Cerebellar nuclear complex (tissue), 1 donor: ENCODE data around the gene PLXND1.

ENCODE experiments used
- DNase-seq, 2 experiments: peaks; one replicate each; lab custom pipeline; 2025; lab: John Stamatoyannopoulos, UW

Gene PLXND1

GRCh38 chr3:129602309-129602708 is 4.2 kb downstream of the PLXND1 start:
- DNase-seq, result no peak

GRCh38 chr3:129601713-129602112 is 4.8 kb downstream of the PLXND1 start:
- DNase-seq, result no peak

- DNase-seq, result no peak
Observed at GRCh38 chr3:129600348-129600747, 6.1 kb downstream of the PLXND1 start.

- DNase-seq, result no peak
Observed at GRCh38 chr3:129599607-129600006, 6.9 kb downstream of the PLXND1 start.

GRCh38 chr3:129599073-129599472 is 7.4 kb downstream of the PLXND1 start:
- DNase-seq, result no peak

GRCh38 chr3:129598484-129598883 is 8.0 kb downstream of the PLXND1 start:
- DNase-seq, result no peak

GRCh38 chr3:129598000-129598381 is 8.5 kb downstream of the PLXND1 start:
- DNase-seq, result no peak

- no peak for DNase-seq
Observed at GRCh38 chr3:129597087-129597999, 9.1 kb downstream of the PLXND1 start.

GRCh38 chr3:129596194-129597086 is 10.0 kb downstream of the PLXND1 start:
- DNase-seq, result no peak

- DNase-seq, result no peak
Observed at GRCh38 chr3:129595544-129596193, 10.8 kb downstream of the PLXND1 start.

GRCh38 chr3:129594907-129595390 is 11.5 kb downstream of the PLXND1 start:
- no peak for DNase-seq

GRCh38 chr3:129594409-129594808 is 12.1 kb downstream of the PLXND1 start:
- no peak for DNase-seq

GRCh38 chr3:129593595-129594339 is 12.7 kb downstream of the PLXND1 start:
- no peak for DNase-seq

GRCh38 chr3:129593230-129593594 is 13.3 kb downstream of the PLXND1 start:
- no peak for DNase-seq

GRCh38 chr3:129592381-129593131 is 13.9 kb downstream of the PLXND1 start:
- no peak for DNase-seq

GRCh38 chr3:129591932-129592331 is 14.5 kb downstream of the PLXND1 start:
- no peak for DNase-seq

GRCh38 chr3:129590215-129590614 is 16.3 kb downstream of the PLXND1 start:
- DNase-seq, result no peak

GRCh38 chr3:129587566-129588210 is 18.8 kb downstream of the PLXND1 start:
- DNase-seq, result no peak

GRCh38 chr3:129586746-129587430 is 19.6 kb downstream of the PLXND1 start:
- no peak for DNase-seq
